Bone marrow (tissue), 2 donors: ENCODE results near the gene LRRC1.
A peak's percentile ranks its signal among the peaks of the same experiment; 100 is the strongest.
"Not testable (repeated sequence)": the region's sequence is repeated elsewhere in the genome, so short reads cannot be mapped to it uniquely, and the experiment has no call there.

Experiments used
- DNase-seq, 2 donors: peaks; one replicate each; lab custom pipeline; 2025; lab: John Stamatoyannopoulos, UW

LRRC1 gene

GRCh38 chr6:53792973-53793317, 1.9 kb upstream of the LRRC1 start:
- DNase-seq = no peak

- DNase-seq = no peak
Measured at GRCh38 chr6:53793318-53794136, 1.3 kb upstream of the LRRC1 start.

GRCh38 chr6:53794137-53794719, 577 bp upstream of the LRRC1 start:
- DNase-seq = peak in 1 of 2 donors; percentile 59

GRCh38 chr6:53795340-53795701, 516 bp downstream of the LRRC1 start:
- no peak for DNase-seq

- no peak for DNase-seq
Measured at GRCh38 chr6:53795702-53796450, 1.1 kb downstream of the LRRC1 start.

- no peak for DNase-seq
Measured at GRCh38 chr6:53796451-53796780, 1.6 kb downstream of the LRRC1 start.

GRCh38 chr6:53796791-53797190, 2.0 kb downstream of the LRRC1 start:
- no peak for DNase-seq

GRCh38 chr6:53797304-53797703, 2.5 kb downstream of the LRRC1 start:
- no peak for DNase-seq

- DNase-seq = no peak
Measured at GRCh38 chr6:53799340-53799739, 4.5 kb downstream of the LRRC1 start.

- no peak for DNase-seq
Measured at GRCh38 chr6:53801022-53801421, 6.2 kb downstream of the LRRC1 start.

- DNase-seq = no peak
Measured at GRCh38 chr6:53802582-53802981, 7.8 kb downstream of the LRRC1 start.

- no peak for DNase-seq
Measured at GRCh38 chr6:53803081-53803860, 8.5 kb downstream of the LRRC1 start.

- no peak for DNase-seq
Measured at GRCh38 chr6:53805016-53805415, 10.2 kb downstream of the LRRC1 start.

GRCh38 chr6:53805725-53806124, 10.9 kb downstream of the LRRC1 start:
- DNase-seq = no peak

- not testable (repeated sequence) for DNase-seq
Measured at GRCh38 chr6:53807606-53808005, 12.8 kb downstream of the LRRC1 start.

GRCh38 chr6:53808302-53808881, 13.6 kb downstream of the LRRC1 start:
- no peak for DNase-seq

- DNase-seq = no peak
Measured at GRCh38 chr6:53809691-53810090, 14.9 kb downstream of the LRRC1 start.

GRCh38 chr6:53811082-53811481, 16.3 kb downstream of the LRRC1 start:
- DNase-seq = no peak

- DNase-seq = no peak
Measured at GRCh38 chr6:53811746-53812145, 16.9 kb downstream of the LRRC1 start.

GRCh38 chr6:53813096-53813495, 18.3 kb downstream of the LRRC1 start:
- DNase-seq = no peak

- DNase-seq = no peak
Measured at GRCh38 chr6:53813801-53814200, 19.0 kb downstream of the LRRC1 start.

- no peak for DNase-seq
Measured at GRCh38 chr6:53814353-53814752, 19.5 kb downstream of the LRRC1 start.
